OCI-LY1 (cell line): Measurements from ENCODE around the gene GNAL.

Source experiments
- H2AFZ ChIP-seq: fragments of 200-600 bp; sonication (generic), shearing (Covaris generic); 2 replicates; pipeline ENCODE4 v1.6.0; 2014; ENCODE audit warnings: antibody characterized with exemption, mild to moderate bottlenecking, low read length
- H3F3A ChIP-seq: fragments of 200-600 bp; sonication (generic), shearing (Covaris generic); 2 replicates; pipeline ENCODE4 v1.6.0; 2014; ENCODE audit warnings: mild to moderate bottlenecking, antibody characterized with exemption, low read length, moderate library complexity; ENCODE audit not compliant: insufficient read depth
- H3K27ac ChIP-seq: fragments of 200-600 bp; sonication (generic); 2 replicates; pipeline ENCODE4 v1.5.1; 2014; ENCODE audit warnings: low read length, mixed run types, mild to moderate bottlenecking, low read depth; ENCODE audit not compliant: poor library complexity, severe bottlenecking
- H3K27me3 ChIP-seq: fragments of 200-600 bp; sonication (generic); 2 replicates; pipeline ENCODE4 v1.6.0; 2014; ENCODE audit warnings: antibody characterized with exemption, mild to moderate bottlenecking, low read length, moderate library complexity; ENCODE audit not compliant: insufficient read depth
- H3K36me3 ChIP-seq: fragments of 200-600 bp; sonication (generic); 2 replicates; pipeline ENCODE4 v1.6.1; 2014; ENCODE audit warnings: mild to moderate bottlenecking, antibody characterized with exemption, low read length, moderate library complexity, mixed read lengths; ENCODE audit not compliant: insufficient read depth
- H3K4me1 ChIP-seq: fragments of 200-600 bp; sonication (generic); 2 replicates; pipeline ENCODE4 v1.5.1; 2014; ENCODE audit warnings: mild to moderate bottlenecking, low read length, moderate library complexity; ENCODE audit not compliant: insufficient read depth, severe bottlenecking
- H3K4me2 ChIP-seq: fragments of 200-600 bp; sonication (generic), shearing (Covaris generic); 2 replicates; pipeline ENCODE4 v1.6.1; 2014; ENCODE audit warnings: low read length
- H3K4me3 ChIP-seq: fragments of 200-600 bp; sonication (generic); 2 replicates; pipeline ENCODE4 v1.5.1; 2014; ENCODE audit warnings: low read length, low read depth, mild to moderate bottlenecking, mixed read lengths; ENCODE audit not compliant: poor library complexity, severe bottlenecking
- H3K79me2 ChIP-seq: fragments of 200-600 bp; shearing (Covaris generic); 2 replicates; pipeline ENCODE4 v1.6.1; 2016; ENCODE audit warnings: mixed run types, low read length, mixed read lengths; ENCODE audit not compliant: insufficient read depth
- H3K9ac ChIP-seq: fragments of 200-600 bp; sonication (generic), shearing (Covaris generic); 2 replicates; pipeline ENCODE4 v1.6.1; 2014; ENCODE audit warnings: mild to moderate bottlenecking, low read length, mixed read lengths
- H3K9me2 ChIP-seq: fragments of 200-600 bp; sonication (generic), shearing (Covaris generic); 2 replicates; pipeline ENCODE4 v1.6.1; 2014; ENCODE audit warnings: low read depth, mild to moderate bottlenecking, low read length, mixed read lengths
- H3K9me3 ChIP-seq: fragments of 200-600 bp; shearing (Covaris generic); 2 replicates; pipeline ENCODE4 v1.6.1; 2014; ENCODE audit warnings: low read length, mixed read lengths
- H4K20me1 ChIP-seq: fragments of 200-600 bp; sonication (generic), shearing (Covaris generic); 2 replicates; pipeline ENCODE4 v1.6.0; 2016; ENCODE audit warnings: mild to moderate bottlenecking, low read length; ENCODE audit not compliant: insufficient read depth
- CTCF ChIP-seq: fragments of 200-600 bp; sonication (generic), shearing (Covaris generic); IDR thresholded peaks from 2 replicates; pipeline ENCODE4 v1.5.1; 2017; ENCODE audit warnings: mild to moderate bottlenecking, antibody characterized with exemption, low read length, moderate library complexity, mixed read lengths
- EZH2 ChIP-seq: fragments of 200-600 bp; sonication (generic), shearing (Covaris generic); IDR thresholded peaks from 2 replicates; pipeline ENCODE4 v1.8.0; 2017; ENCODE audit warnings: borderline replicate concordance, mixed run types, mild to moderate bottlenecking, antibody characterized with exemption, low read length, moderate library complexity, mixed read lengths

Gene GNAL

GRCh38 chr18:11750171-11750570 lies 61.1 kb downstream of the GNAL start:
- Histone ChIP-seq H3K36me3 (no peaks in the 10 kb centered on the region), H3K9me2 (no peaks in the 10 kb centered on the region), H3K9ac (no peak overlapping the region), H3K79me2 (no peaks in the 10 kb centered on the region), H3K4me3 (no peak overlapping the region), H2AFZ (no peak overlapping the region), H3K4me1 (no peaks in the 10 kb centered on the region), H3F3A (no peaks in the 10 kb centered on the region), H3K4me2 (no peak overlapping the region), H4K20me1 (no peaks in the 10 kb centered on the region), H3K27me3 (no peaks in the 10 kb centered on the region), H3K9me3 (no peaks in the 10 kb centered on the region), H3K27ac (no peak overlapping the region)
- no peak for TF ChIP-seq EZH2
- TF ChIP-seq CTCF: no peak

GRCh38 chr18:11750581-11751310 lies 61.7 kb downstream of the GNAL start:
- Histone ChIP-seq H3K9me3 (no peaks in the 10 kb centered on the region), H3K27me3 (no peaks in the 10 kb centered on the region), H3K9ac (no peak overlapping the region), H2AFZ (no peak overlapping the region), H3K4me1 (no peaks in the 10 kb centered on the region), H3K79me2 (no peaks in the 10 kb centered on the region), H3K36me3 (no peaks in the 10 kb centered on the region), H3F3A (no peaks in the 10 kb centered on the region), H4K20me1 (no peaks in the 10 kb centered on the region), H3K4me3 (no peak overlapping the region), H3K9me2 (no peaks in the 10 kb centered on the region), H3K27ac (no peak overlapping the region), H3K4me2 (no peak overlapping the region)
- TF ChIP-seq CTCF: no peak
- no peak for TF ChIP-seq EZH2

GRCh38 chr18:11751341-11752115 lies 62.5 kb downstream of the GNAL start:
- TF ChIP-seq CTCF (no peak), EZH2 (no peak)
- Histone ChIP-seq H3K9ac (no peak overlapping the region), H3K9me2 (no peaks in the 10 kb centered on the region), H3K27ac (no peak overlapping the region), H3K36me3 (no peaks in the 10 kb centered on the region), H3K27me3 (no peaks in the 10 kb centered on the region), H3K79me2 (no peaks in the 10 kb centered on the region; the same call in 1 of the 2 replicates), H3K4me3 (no peak overlapping the region), H3F3A (no peaks in the 10 kb centered on the region), H2AFZ (no peak overlapping the region), H3K9me3 (no peaks in the 10 kb centered on the region), H4K20me1 (no peaks in the 10 kb centered on the region), H3K4me1 (no peaks in the 10 kb centered on the region), H3K4me2 (no peak overlapping the region)
